HFFc6 (cell line): ENCODE data around the gene DOCK3. TPM values are rescaled to one million over a fixed set of nuclear protein-coding genes. Genes with fewer than 3 reads are reported as not detected.
"Not testable (repeated sequence)": the region's sequence is repeated elsewhere in the genome, so short reads cannot be mapped to it uniquely, and the experiment has no call there.

Experiments
- DNase-seq: peaks from one replicate; pipeline ENCODE4 v3.0.0-alpha.2; 2018
- H3K27ac Mint-ChIP-seq: 2 replicates; pipeline ENCODE4 v1.8.0; 2020; ENCODE audit warnings: mild to moderate bottlenecking, mixed read lengths
- H3K27me3 Mint-ChIP-seq: 2 replicates; pipeline ENCODE4 v1.8.0; 2021; ENCODE audit warnings: mild to moderate bottlenecking, moderate library complexity, mixed read lengths; ENCODE audit not compliant: insufficient read depth
- H3K36me3 Mint-ChIP-seq: 2 replicates; pipeline ENCODE4 v1.8.0; 2021; ENCODE audit warnings: low read depth, mixed read lengths
- H3K4me1 Mint-ChIP-seq: 2 replicates; pipeline ENCODE4 v1.8.0; 2020; ENCODE audit warnings: low read depth, mixed read lengths
- H3K4me3 Mint-ChIP-seq: 2 replicates; pipeline ENCODE4 v1.8.0; 2020; ENCODE audit warnings: mild to moderate bottlenecking, moderate library complexity, mixed read lengths
- H3K9me3 Mint-ChIP-seq: 2 replicates; pipeline ENCODE4 v1.8.0; 2020; ENCODE audit warnings: mild to moderate bottlenecking, mixed read lengths
- total RNA-seq, 6 experiments: library from RNA; stranded (reverse); fragmentation: NEBNext Ultra II Directional; extraction: Animal tissue kit (Norgen Biotek cat#: 25700); gene quantifications; 2 replicates in 1 of 6; 3 replicates in 5 of 6; pipeline ENCODE4 v1.2.3, GENCODE V29; 2021
- TF ChIP-seq, protein P1 (sequence below): fragments of 200-600 bp; sonication (generic); IDR thresholded peaks from 2 replicates; pipeline ENCODE4 v1.5.0; 2021; ENCODE audit warnings: antibody characterized with exemption, mild to moderate bottlenecking

The DOCK3 gene
- total RNA-seq, 6 experiments from 2014 or later: 0.14 to 0.26 (median 0.22) TPM

DNA sequence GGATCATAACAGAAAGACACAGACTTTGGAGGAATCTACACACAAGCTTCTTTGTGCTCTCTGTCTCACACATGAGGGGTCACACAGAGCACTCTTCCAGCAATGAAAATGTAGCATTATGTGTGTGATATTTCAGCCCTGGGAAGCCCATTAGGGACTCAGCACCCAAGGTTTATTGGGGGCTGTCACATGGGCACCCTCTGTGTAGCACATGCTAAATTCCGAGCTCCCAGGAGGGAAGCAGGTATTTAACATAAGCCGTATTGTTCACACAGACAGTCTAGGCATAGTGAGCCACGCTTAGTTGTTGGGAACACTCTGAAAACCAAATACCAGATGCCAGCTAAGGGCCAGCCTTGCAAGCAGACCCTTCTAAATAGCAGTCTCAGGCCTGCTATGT, 448.8 kb downstream of the DOCK3 start:
- Mint-ChIP-seq H3K9me3 (peaks cover 7% of the 10 kb centered on the region; the same call in 1 of the 2 replicates), H3K27me3 (no peaks in the 10 kb centered on the region; the same call in 1 of the 2 replicates), H3K4me3 (no peak overlapping the region), H3K27ac (no peak overlapping the region), H3K4me1 (no peaks in the 10 kb centered on the region), H3K36me3 (no peaks in the 10 kb centered on the region)
- TF ChIP-seq, protein P1, sequence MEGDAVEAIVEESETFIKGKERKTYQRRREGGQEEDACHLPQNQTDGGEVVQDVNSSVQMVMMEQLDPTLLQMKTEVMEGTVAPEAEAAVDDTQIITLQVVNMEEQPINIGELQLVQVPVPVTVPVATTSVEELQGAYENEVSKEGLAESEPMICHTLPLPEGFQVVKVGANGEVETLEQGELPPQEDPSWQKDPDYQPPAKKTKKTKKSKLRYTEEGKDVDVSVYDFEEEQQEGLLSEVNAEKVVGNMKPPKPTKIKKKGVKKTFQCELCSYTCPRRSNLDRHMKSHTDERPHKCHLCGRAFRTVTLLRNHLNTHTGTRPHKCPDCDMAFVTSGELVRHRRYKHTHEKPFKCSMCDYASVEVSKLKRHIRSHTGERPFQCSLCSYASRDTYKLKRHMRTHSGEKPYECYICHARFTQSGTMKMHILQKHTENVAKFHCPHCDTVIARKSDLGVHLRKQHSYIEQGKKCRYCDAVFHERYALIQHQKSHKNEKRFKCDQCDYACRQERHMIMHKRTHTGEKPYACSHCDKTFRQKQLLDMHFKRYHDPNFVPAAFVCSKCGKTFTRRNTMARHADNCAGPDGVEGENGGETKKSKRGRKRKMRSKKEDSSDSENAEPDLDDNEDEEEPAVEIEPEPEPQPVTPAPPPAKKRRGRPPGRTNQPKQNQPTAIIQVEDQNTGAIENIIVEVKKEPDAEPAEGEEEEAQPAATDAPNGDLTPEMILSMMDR: no peak
- DNase-seq: no peak

DNA sequence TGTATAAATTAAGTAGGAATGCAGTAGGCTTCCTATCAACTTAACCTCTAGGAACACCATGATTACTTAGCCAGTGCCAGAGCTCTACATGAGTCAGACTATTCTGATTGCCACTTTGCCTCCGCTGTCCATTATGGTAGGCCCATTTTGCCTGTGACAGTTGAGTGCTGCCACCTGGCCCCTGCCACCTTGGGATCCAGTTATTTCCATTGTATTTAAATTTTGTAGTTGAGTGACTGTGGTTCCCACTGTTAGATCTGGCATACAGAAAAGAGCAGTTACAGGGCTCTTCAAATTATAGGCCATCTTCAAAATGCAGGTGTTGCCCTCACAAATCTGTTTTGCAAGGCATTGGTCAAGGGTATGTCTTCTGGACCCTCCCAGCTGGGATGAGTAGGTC, 456.9 kb downstream of the DOCK3 start:
- H3K36me3 Mint-ChIP-seq: not testable (repeated sequence)

DNA sequence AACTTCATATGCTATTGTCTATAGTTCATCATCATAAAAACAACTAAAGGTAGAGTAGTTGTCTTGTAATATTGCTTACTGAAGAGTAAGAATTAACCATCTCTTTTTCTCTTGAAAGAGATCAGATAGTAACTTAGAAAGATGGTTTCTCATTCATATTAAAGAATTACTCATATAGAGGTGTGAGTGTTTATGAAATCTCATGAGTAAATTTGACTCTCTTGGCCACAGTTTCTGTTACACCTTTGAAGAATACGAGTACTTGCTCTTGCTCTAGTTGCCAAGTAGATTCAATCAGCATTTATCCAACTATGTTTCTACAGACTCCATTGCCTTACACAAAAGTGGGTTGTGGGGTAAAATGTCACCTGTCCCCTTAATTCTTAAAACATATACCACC, 463.0 kb downstream of the DOCK3 start:
- Mint-ChIP-seq H3K9me3 (peaks cover 19% of the 10 kb centered on the region), H3K4me1 (no peaks in the 10 kb centered on the region), H3K27ac (no peak overlapping the region), H3K27me3 (no peaks in the 10 kb centered on the region), H3K4me3 (no peak overlapping the region), H3K36me3 (no peaks in the 10 kb centered on the region)
- no peak for DNase-seq
- TF ChIP-seq, protein P1: no peak

More for the DNA sequence above, 456.9 kb downstream of the DOCK3 start:
- not testable (repeated sequence) for H3K27me3 Mint-ChIP-seq, DNase-seq, H3K4me1 Mint-ChIP-seq, H3K4me3 Mint-ChIP-seq, H3K27ac Mint-ChIP-seq
- H3K9me3 Mint-ChIP-seq: peaks cover 28% of the 10 kb centered on the region

DNA sequence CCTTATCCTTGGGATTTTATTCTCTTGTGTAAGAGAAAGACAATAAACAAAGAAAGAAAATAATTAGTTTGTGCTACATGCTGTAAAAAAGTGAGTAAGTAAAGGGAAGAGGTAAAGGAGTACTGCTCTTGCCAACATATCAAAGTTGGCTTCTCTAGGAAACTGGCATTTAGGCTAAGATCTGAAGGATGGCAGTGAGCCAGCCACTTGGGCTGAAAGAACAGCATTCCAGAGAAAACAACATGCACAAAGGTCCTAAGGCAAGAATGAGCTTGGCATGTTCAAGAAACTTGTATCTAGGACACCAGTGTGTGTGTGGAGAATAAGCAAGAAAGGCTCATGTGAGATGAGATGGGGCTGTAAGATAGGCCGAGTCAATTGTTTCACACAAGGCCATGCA, 464.9 kb downstream of the DOCK3 start:
- Mint-ChIP-seq H3K27ac (no peak overlapping the region), H3K36me3 (no peaks in the 10 kb centered on the region), H3K9me3 (peaks cover 13% of the 10 kb centered on the region), H3K4me1 (no peaks in the 10 kb centered on the region), H3K4me3 (no peak overlapping the region), H3K27me3 (no peaks in the 10 kb centered on the region)
- no peak for DNase-seq
- TF ChIP-seq, protein P1: no peak

DNA sequence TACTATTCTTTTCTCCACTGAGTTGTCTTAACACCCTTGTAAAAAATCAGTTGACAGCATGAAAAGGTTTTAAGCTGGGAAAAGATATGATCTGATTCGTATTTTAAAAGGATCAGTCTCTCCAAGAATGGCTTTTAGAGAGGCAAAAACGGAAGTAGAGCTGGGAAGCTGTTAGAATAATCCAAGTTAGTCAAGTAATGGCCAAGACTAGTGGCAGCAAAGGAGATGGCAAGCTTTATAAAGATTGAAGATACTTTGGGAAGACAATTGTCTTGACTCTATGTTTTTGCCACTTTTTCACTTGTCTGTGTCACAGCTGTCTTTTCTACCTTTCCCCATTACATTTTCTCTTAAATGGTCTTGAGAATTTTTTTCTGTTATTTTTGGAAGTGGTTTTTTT, 466.8 kb downstream of the DOCK3 start:
- Mint-ChIP-seq H3K4me3 (no peak overlapping the region), H3K27ac (no peak overlapping the region), H3K9me3 (peaks cover 4% of the 10 kb centered on the region), H3K27me3 (no peaks in the 10 kb centered on the region), H3K4me1 (no peaks in the 10 kb centered on the region), H3K36me3 (no peaks in the 10 kb centered on the region)
- TF ChIP-seq, protein P1: 0 out of 2 replicates have a peak, but pooled peaks have one; percentile 13
- no peak for DNase-seq

DNA sequence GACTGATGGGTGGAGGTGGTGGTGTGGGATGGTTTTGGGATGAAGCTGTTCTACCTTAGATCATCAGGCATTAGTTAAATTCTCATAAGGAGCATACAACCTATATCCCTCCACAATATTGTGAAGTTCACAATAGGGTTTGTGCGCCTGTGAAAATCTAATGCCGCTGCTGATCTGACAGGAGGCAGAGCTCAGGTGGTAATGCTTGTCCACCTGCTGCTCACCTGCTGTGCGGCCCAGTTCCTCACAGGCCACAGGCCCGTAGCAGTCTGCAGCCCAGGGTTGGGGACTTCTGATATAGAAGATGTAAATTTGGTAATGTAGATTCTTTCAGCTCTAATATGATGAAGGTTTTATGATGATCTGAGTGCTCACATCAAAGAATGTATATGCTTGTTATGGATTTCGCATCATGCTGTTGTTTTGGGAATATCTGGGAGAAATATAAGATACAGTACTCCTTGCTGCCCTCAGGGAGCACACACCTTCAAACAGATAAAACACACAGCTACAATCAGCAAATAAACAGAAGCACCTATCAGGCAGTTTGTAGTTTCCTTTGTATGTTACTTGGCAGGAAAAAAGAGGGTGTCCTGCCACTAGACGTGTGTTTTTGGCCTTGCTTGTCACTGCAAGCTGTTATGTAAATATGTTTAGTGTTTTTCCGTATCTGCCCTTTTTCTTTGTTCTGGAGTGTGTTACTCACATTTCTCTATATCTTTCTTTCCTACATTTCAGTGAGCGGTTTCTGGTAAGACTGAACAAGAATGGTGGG, 471.3 kb downstream of the DOCK3 start:
- TF ChIP-seq, protein P1: no peak
- Mint-ChIP-seq H3K27ac (no peak overlapping the region), H3K4me1 (no peaks in the 10 kb centered on the region), H3K9me3 (peaks cover 13% of the 10 kb centered on the region), H3K4me3 (no peak overlapping the region), H3K27me3 (no peaks in the 10 kb centered on the region), H3K36me3 (no peaks in the 10 kb centered on the region)
- no peak for DNase-seq
